NB4 (cell line): ENCODE measurements around the gene CDHR1.

Experiments used
- CTCF ChIP-seq: IDR thresholded peaks from one replicate; pipeline ENCODE4 v1.5.1; 2012; ENCODE audit warnings: low read depth, low read length
- POLR2A ChIP-seq: IDR thresholded peaks from 2 replicates; pipeline ENCODE4 v1.6.1; 2011; ENCODE audit warnings: mild to moderate bottlenecking; ENCODE audit not compliant: insufficient read length; ENCODE audit errors: extremely low read depth

- TF ChIP-seq CTCF (no peak), POLR2A (no peak)
Measured at GRCh38 chr10:84184517-84184916, 9.8 kb upstream of the CDHR1 start.
